Endothelial cell of umbilical vein (primary cell): ENCODE results near the gene CCNJL. TPM values are rescaled to one million over a fixed set of nuclear protein-coding genes. Genes with fewer than 3 reads are reported as not detected.

ENCODE experiments used
- BruUV-seq: library from RNA; stranded (reverse); fragments of 400-500 nt; replicated peaks from 2 replicates; lab custom pipeline; 2021; lab: Mats Ljungman, UMichigan
- CTCF ChIA-PET: fragments of 300-600, 350-600 bp; sonication (Branson Sonifier 250); formaldehyde crosslinking; loops from one replicate; lab custom pipeline; 2021; ENCODE audit warnings: antibody characterized with exemption, inconsistent platforms; lab: Charles Lee
- POLR2A ChIA-PET: fragments of 300-600, 350-600 bp; sonication (Branson Sonifier 250); formaldehyde crosslinking; loops from one replicate; lab custom pipeline; 2021; ENCODE audit warnings: antibody characterized with exemption, inconsistent platforms; lab: Charles Lee
- DNase-seq: peaks from one replicate; pipeline ENCODE4 v3.0.0-alpha.2; 2011; ENCODE audit warnings: low read depth, low spot score
- FAIRE-seq: peaks from 2 replicates; lab custom pipeline; 2011; peaks lifted over from hg19 to GRCh38; lab: Jason Lieb, UNC
- H2AFZ ChIP-seq: 2 replicates; pipeline ENCODE4 v1.6.0; 2012; ENCODE audit warnings: low read depth, low read length, control low read depth, inconsistent platforms
- H3K27ac ChIP-seq: 2 replicates; pipeline ENCODE4 v1.5.1; 2011; ENCODE audit warnings: low read depth, mild to moderate bottlenecking, control low read depth, low read length, moderate library complexity; ENCODE audit not compliant: insufficient read depth
- H3K27me3 ChIP-seq, 2 experiments: 2 replicates each; pipeline versions ENCODE4 v1.6.0 to v1.6.1; 2011; ENCODE audit warnings: low read length in 2 of 2, mixed read lengths in 1 of 2; ENCODE audit not compliant: control insufficient read depth in 2 of 2, insufficient read depth in 2 of 2
- H3K36me3 ChIP-seq, 2 experiments: 2 replicates in 1 of 2; 3 replicates in 1 of 2; pipeline ENCODE4 v1.5.1; 2011; ENCODE audit warnings: low read length in 2 of 2, mild to moderate bottlenecking in 1 of 2, moderate library complexity in 1 of 2; ENCODE audit not compliant: control insufficient read depth in 2 of 2, insufficient read depth in 2 of 2; ENCODE audit errors: extremely low read depth in 1 of 2
- H3K4me1 ChIP-seq: 3 replicates; pipeline ENCODE4 v1.5.1; 2011; ENCODE audit warnings: mild to moderate bottlenecking, low read length; ENCODE audit not compliant: control insufficient read depth, insufficient read depth; ENCODE audit errors: extremely low read depth
- H3K4me2 ChIP-seq: 2 replicates; pipeline ENCODE4 v1.6.1; 2011; ENCODE audit warnings: low read length, control low read depth, mixed read lengths; ENCODE audit not compliant: insufficient read depth
- H3K4me3 ChIP-seq, 3 experiments: fragments of 200-600 bp in 1 of 3; sonication (generic), shearing (Covaris generic) in 1 of 3; replicated peaks in 1 of 3; 2 replicates each; pipeline ENCODE4 v1.5.1; 2011 to 2016; ENCODE audit warnings: control low read depth in 3 of 3, low read length in 3 of 3, mild to moderate bottlenecking in 2 of 3, inconsistent platforms in 1 of 3, low read depth in 1 of 3, moderate library complexity in 1 of 3; ENCODE audit not compliant: insufficient read depth in 1 of 3
- H3K79me2 ChIP-seq: 2 replicates; pipeline ENCODE4 v1.6.0; 2012; ENCODE audit warnings: low read length, inconsistent platforms; ENCODE audit not compliant: control insufficient read depth, insufficient read depth
- H3K9ac ChIP-seq: replicated peaks from 2 replicates; pipeline ENCODE3; 2011; ENCODE audit warnings: low read length, control low read depth; ENCODE audit not compliant: insufficient read depth; ENCODE audit errors: extremely low read depth
- H3K9me1 ChIP-seq: replicated peaks from 3 replicates; pipeline ENCODE4 v1.6.0; 2011; ENCODE audit warnings: mild to moderate bottlenecking, low read length; ENCODE audit not compliant: control insufficient read depth, insufficient read depth; ENCODE audit errors: extremely low read depth
- H3K9me3 ChIP-seq: replicated peaks from 2 replicates; pipeline ENCODE4 v1.5.1; 2012; ENCODE audit warnings: low read length, inconsistent platforms; ENCODE audit not compliant: control insufficient read depth, insufficient read depth
- H4K20me1 ChIP-seq: replicated peaks from 2 replicates; pipeline ENCODE3; 2011; ENCODE audit warnings: mild to moderate bottlenecking, low read length; ENCODE audit not compliant: control insufficient read depth, insufficient read depth; ENCODE audit errors: extremely low read depth
- CTCF ChIP-seq, 2 donors: IDR thresholded peaks; 1 replicate in 1 of 2; 2 replicates in 1 of 2; pipeline ENCODE4 v1.5.1; 2011; ENCODE audit warnings: low read length in 2 of 2, mild to moderate bottlenecking in 2 of 2, moderate library complexity in 2 of 2, control low read depth in 1 of 2, inconsistent platforms in 1 of 2, low read depth in 1 of 2; ENCODE audit not compliant: insufficient read depth in 1 of 2; ENCODE audit errors: extremely low read depth in 1 of 2
- EZH2 ChIP-seq: IDR thresholded peaks from 2 replicates; pipeline ENCODE4 v1.6.1; 2012; ENCODE audit warnings: borderline replicate concordance, low read depth, mild to moderate bottlenecking, moderate library complexity, low read length, inconsistent platforms; ENCODE audit not compliant: severe bottlenecking
- FOS ChIP-seq: IDR thresholded peaks from 2 replicates; pipeline ENCODE4 v1.6.1; 2011; ENCODE audit warnings: mild to moderate bottlenecking, low read length, moderate library complexity, borderline replicate concordance; ENCODE audit not compliant: insufficient read depth
- GATA2 ChIP-seq: IDR thresholded peaks from 2 replicates; pipeline ENCODE4 v1.7.0; 2011; ENCODE audit warnings: low read depth, mild to moderate bottlenecking, moderate library complexity, mixed read lengths, low read length; ENCODE audit not compliant: insufficient read length, insufficient read depth
- JUN ChIP-seq: IDR thresholded peaks from 2 replicates; pipeline ENCODE4 v1.6.1; 2011; ENCODE audit warnings: borderline replicate concordance, low read depth; ENCODE audit not compliant: insufficient read length, insufficient read depth
- MYC ChIP-seq: IDR thresholded peaks from one replicate; pipeline ENCODE4 v1.6.1; 2011; ENCODE audit warnings: mild to moderate bottlenecking, low read depth, low read length
- POLR2A ChIP-seq: IDR thresholded peaks from 2 replicates; pipeline ENCODE4 v1.6.1; 2012; ENCODE audit warnings: low read depth, mild to moderate bottlenecking, control low read depth, low read length
- POLR2AphosphoS5 ChIP-seq: IDR thresholded peaks from 2 replicates; pipeline ENCODE4 v1.6.1; 2012; ENCODE audit warnings: low read depth, mild to moderate bottlenecking, control low read depth, low read length, moderate library complexity; ENCODE audit not compliant: insufficient read depth
- dilution Hi-C: fragments of 300-500 bp; cut with MboI; formaldehyde crosslinking; loops from one replicate; pipeline ENCODE4 v1.15.0; 2019; ENCODE audit warnings: low sequenced_read_pairs; ENCODE audit not compliant: extremely low pct_ligation_motif_present
- intact Hi-C: fragments of 100-400 bp; cut with micrococcal nuclease; formaldehyde crosslinking; loops from one replicate; pipeline ENCODE4 v1.10.0; 2022
- polyA plus RNA-seq, 4 experiments: library from polyadenylated mRNA; depleted of rRNA in 3 of 4; stranded (reverse) in 3 of 4; unstranded in 1 of 4; fragments of >200 nt; gene quantifications; 2 replicates each; pipeline versions ENCODE4 v1.2.1 to v1.2.3, GENCODE V29; 2011 to 2012; ENCODE audit warnings: missing spikeins in 1 of 4
- total RNA-seq: library from RNA; stranded (reverse); gene quantifications from 2 replicates; pipeline ENCODE4 v1.2.3, GENCODE V29; 2021
- TF ChIP-seq, protein P1 (sequence below): IDR thresholded peaks from 2 replicates; pipeline ENCODE4 v1.6.1; 2011; ENCODE audit not compliant: insufficient read depth, insufficient read length

CCNJL gene
- total and polyA plus RNA-seq, 2 donors (not counting 3 experiments of a cell fraction or from before 2014, with no cell fraction given): 20.0 to 21.3 TPM

DNA sequence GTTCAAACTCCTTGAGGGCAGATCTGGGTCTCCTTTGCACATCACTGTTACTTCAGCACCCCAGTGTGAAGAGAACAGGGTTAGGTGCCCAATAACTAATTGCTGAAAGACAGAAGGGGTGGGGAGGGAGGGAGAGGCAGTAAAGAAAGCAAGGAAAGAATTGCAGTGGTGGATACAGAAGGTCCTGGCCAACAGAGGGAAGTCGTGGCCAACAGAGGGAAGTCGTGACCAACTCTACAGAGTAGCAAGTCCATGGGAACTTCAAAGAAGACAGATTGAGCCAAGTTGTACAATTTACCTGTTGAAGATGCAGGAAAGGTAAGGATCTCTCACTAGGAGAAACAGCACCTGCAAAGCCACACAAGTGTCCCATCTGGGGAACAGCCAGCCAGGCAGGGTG is 27.0 kb downstream of the CCNJL start:
- Histone ChIP-seq H3K79me2 (peaks cover 4% of the 10 kb centered on the region), H3K27ac (no peak overlapping the region), H3K9me1 (no peaks in the 10 kb centered on the region), H3K27me3 (no peaks in the 10 kb centered on the region), H3K4me1 (peaks cover 30% of the 10 kb centered on the region), H3K9ac (no peak overlapping the region), H2AFZ (no peak overlapping the region), H3K4me3 (no peak overlapping the region), H4K20me1 (no peaks in the 10 kb centered on the region), H3K36me3 (no peaks in the 10 kb centered on the region), H3K4me2 (no peak overlapping the region), H3K9me3 (no peaks in the 10 kb centered on the region)
- no peak for DNase-seq
- BruUV-seq: no TSS peak
- TF ChIP-seq POLR2A (no peak), POLR2AphosphoS5 (no peak), MYC (no peak), FOS (no peak), EZH2 (no peak), JUN (no peak), CTCF (IDR thresholded peaks at IDR 0.05; ENCODE audit: extremely low read depth in 1 of 2, insufficient read depth in 1 of 2, low read depth in 1 of 2, low read length in 2 of 2) (no peak), GATA2 (no peak)
- TF ChIP-seq, protein P1, sequence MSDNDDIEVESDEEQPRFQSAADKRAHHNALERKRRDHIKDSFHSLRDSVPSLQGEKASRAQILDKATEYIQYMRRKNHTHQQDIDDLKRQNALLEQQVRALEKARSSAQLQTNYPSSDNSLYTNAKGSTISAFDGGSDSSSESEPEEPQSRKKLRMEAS: no peak
- intact Hi-C loops (no loop called here), dilution Hi-C loops (no loop called here)
- CTCF ChIA-PET: no interaction called here
- no peak for FAIRE-seq
- POLR2A ChIA-PET: no interaction called here
